H9 (cell line): ENCODE measurements around the gene FEZ2. TPM values are rescaled to one million over a fixed set of nuclear protein-coding genes. Genes with fewer than 3 reads are reported as not detected.

Experiments
- DNase-seq: peaks from one replicate; pipeline ENCODE4 v3.0.0-alpha.2; 2017
- H2AFZ ChIP-seq: one replicate; pipeline ENCODE4 v1.6.1; 2013; ENCODE audit warnings: mild to moderate bottlenecking, low read length, control low read depth, moderate library complexity
- H2AK5ac ChIP-seq: 2 replicates; pipeline ENCODE4 v1.6.1; 2013; ENCODE audit warnings: low read length, control low read depth, mixed read lengths; ENCODE audit not compliant: insufficient read length
- H2BK120ac ChIP-seq: one replicate; pipeline ENCODE4 v1.6.1; 2013; ENCODE audit warnings: low read depth, mild to moderate bottlenecking, low read length, control low read depth, inconsistent platforms; ENCODE audit not compliant: poor library complexity, severe bottlenecking
- H2BK12ac ChIP-seq: 2 replicates; pipeline ENCODE4 v1.6.1; 2013; ENCODE audit warnings: low read length, control low read depth, mixed read lengths, low read depth; ENCODE audit not compliant: insufficient read length
- H2BK15ac ChIP-seq: 2 replicates; pipeline ENCODE4 v1.6.1; 2013; ENCODE audit warnings: low read depth, low read length, control low read depth
- H2BK20ac ChIP-seq: one replicate; pipeline ENCODE4 v1.6.1; 2013; ENCODE audit warnings: low read depth, mild to moderate bottlenecking, low read length, control low read depth, inconsistent platforms; ENCODE audit not compliant: poor library complexity, severe bottlenecking
- H2BK5ac ChIP-seq: 2 replicates; pipeline ENCODE4 v1.6.1; 2013; ENCODE audit warnings: low read length, control low read depth, mixed read lengths; ENCODE audit not compliant: insufficient read length
- H3K14ac ChIP-seq: 2 replicates; pipeline ENCODE4 v1.6.1; 2013; ENCODE audit warnings: low read length, control low read depth; ENCODE audit not compliant: insufficient read depth
- H3K18ac ChIP-seq: 2 replicates; pipeline ENCODE4 v1.6.1; 2013; ENCODE audit warnings: low read depth, mild to moderate bottlenecking, mixed read lengths, low read length, control low read depth; ENCODE audit not compliant: insufficient read length
- H3K23ac ChIP-seq: 2 replicates; pipeline ENCODE4 v1.6.1; 2013; ENCODE audit warnings: low read length, control low read depth, mixed read lengths, low read depth; ENCODE audit not compliant: insufficient read length
- H3K23me2 ChIP-seq: 2 replicates; pipeline ENCODE4 v1.6.1; 2013; ENCODE audit warnings: low read depth, mild to moderate bottlenecking, mixed read lengths, low read length, control low read depth; ENCODE audit not compliant: insufficient read length, poor library complexity, severe bottlenecking
- H3K27ac ChIP-seq: 2 replicates; pipeline ENCODE4 v1.5.1; 2013; ENCODE audit warnings: low read length, control low read depth, mixed read lengths, low read depth; ENCODE audit not compliant: insufficient read length
- H3K27me3 ChIP-seq: 2 replicates; pipeline ENCODE4 v1.6.1; 2013; ENCODE audit warnings: low read length, control low read depth, inconsistent platforms; ENCODE audit not compliant: insufficient read depth
- H3K4ac ChIP-seq: 2 replicates; pipeline ENCODE4 v1.6.1; 2013; ENCODE audit warnings: low read depth, mild to moderate bottlenecking, control low read depth, inconsistent platforms, low read length, moderate library complexity
- H3K4me1 ChIP-seq: 2 replicates; pipeline ENCODE4 v1.6.1; 2013; ENCODE audit warnings: low read length, control low read depth, inconsistent platforms; ENCODE audit not compliant: insufficient read depth
- H3K4me2 ChIP-seq: 2 replicates; pipeline ENCODE4 v1.6.1; 2013; ENCODE audit warnings: low read length, control low read depth, mixed read lengths; ENCODE audit not compliant: insufficient read length, insufficient read depth
- H3K56ac ChIP-seq: 2 replicates; pipeline ENCODE4 v1.6.1; 2013; ENCODE audit warnings: low read depth, mild to moderate bottlenecking, mixed read lengths, low read length, control low read depth; ENCODE audit not compliant: insufficient read length
- H3K79me1 ChIP-seq: 2 replicates; pipeline ENCODE4 v1.6.1; 2013; ENCODE audit warnings: low read depth, mild to moderate bottlenecking, moderate library complexity, low read length, control low read depth, inconsistent platforms; ENCODE audit not compliant: insufficient read depth, poor library complexity, severe bottlenecking
- H3K79me2 ChIP-seq: 2 replicates; pipeline ENCODE4 v1.6.1; 2013; ENCODE audit warnings: low read length, control low read depth, inconsistent platforms; ENCODE audit not compliant: insufficient read depth
- H3K9ac ChIP-seq: 2 replicates; pipeline ENCODE4 v1.6.1; 2013; ENCODE audit warnings: low read length, control low read depth, mixed read lengths; ENCODE audit not compliant: insufficient read length; ENCODE audit errors: extremely low read depth
- H3K9me3 ChIP-seq: one replicate; pipeline ENCODE4 v1.6.1; 2013; ENCODE audit warnings: low read depth, low read length, inconsistent platforms; ENCODE audit not compliant: control insufficient read depth
- H3T11ph ChIP-seq: one replicate; pipeline ENCODE4 v1.6.1; 2013; ENCODE audit warnings: mild to moderate bottlenecking, low read length, control low read depth, inconsistent platforms
- H4K20me1 ChIP-seq: one replicate; pipeline ENCODE4 v1.6.1; 2013; ENCODE audit not compliant: control insufficient read depth, insufficient read length, insufficient read depth
- H4K5ac ChIP-seq: 2 replicates; pipeline ENCODE4 v1.6.1; 2013; ENCODE audit warnings: low read depth, mild to moderate bottlenecking, mixed read lengths, low read length, control low read depth; ENCODE audit not compliant: insufficient read length
- H4K8ac ChIP-seq: replicated peaks from 2 replicates; pipeline ENCODE4 v1.6.1; 2013; ENCODE audit warnings: low read length, control low read depth, mixed read lengths, low read depth; ENCODE audit not compliant: insufficient read length
- H4K91ac ChIP-seq: 2 replicates; pipeline ENCODE4 v1.6.1; 2013; ENCODE audit warnings: low read depth, mild to moderate bottlenecking, moderate library complexity, mixed read lengths, low read length, control low read depth; ENCODE audit not compliant: insufficient read length
- H3K27ac Mint-ChIP-seq, 3 experiments: 2 replicates in 2 of 3; 3 replicates in 1 of 3; pipeline ENCODE4 v1.8.0; 2020 to 2021; ENCODE audit warnings: mixed read lengths in 3 of 3, mild to moderate bottlenecking in 1 of 3, moderate library complexity in 1 of 3
- H3K27me3 Mint-ChIP-seq: 2 replicates; pipeline ENCODE4 v1.8.0; 2021; ENCODE audit warnings: low read depth, mild to moderate bottlenecking, moderate library complexity, mixed read lengths
- H3K36me3 Mint-ChIP-seq, 3 experiments: 2 replicates in 2 of 3; 3 replicates in 1 of 3; pipeline ENCODE4 v1.8.0; 2020 to 2021; ENCODE audit warnings: low read depth in 3 of 3, mixed read lengths in 3 of 3; ENCODE audit not compliant: insufficient read depth in 1 of 3
- H3K4me1 Mint-ChIP-seq, 2 experiments: 2 replicates each; pipeline ENCODE4 v1.8.0; 2020; ENCODE audit warnings: mixed read lengths in 2 of 2
- H3K4me3 Mint-ChIP-seq, 2 experiments: 2 replicates in 1 of 2; 3 replicates in 1 of 2; pipeline ENCODE4 v1.8.0; 2020 to 2021; ENCODE audit warnings: mild to moderate bottlenecking in 2 of 2, mixed read lengths in 2 of 2, moderate library complexity in 1 of 2
- H3K9me3 Mint-ChIP-seq, 2 experiments: 2 replicates in 1 of 2; 3 replicates in 1 of 2; pipeline ENCODE4 v1.8.0; 2020; ENCODE audit warnings: mild to moderate bottlenecking in 2 of 2, mixed read lengths in 2 of 2, moderate library complexity in 1 of 2
- CTCF ChIP-seq: fragments of 200-600 bp; sonication (generic); conservative IDR thresholded peaks from 3 replicates; pipeline ENCODE4 v1.8.0; 2021; ENCODE audit warnings: antibody characterized with exemption, mild to moderate bottlenecking
- WGBS: extraction: QIAGEN DNeasy Blood & Tissue Kit; methylation state at CpG from one replicate; pipeline ENCODE4 v1.1.7; 2013; ENCODE audit warnings: missing lambda C conversion rate, low lambda C conversion rate, mixed read lengths; ENCODE audit not compliant: insufficient read length; ENCODE audit errors: extremely low coverage; 5-methylcytosine and 5-hydroxymethylcytosine counted together
- total RNA-seq: library from RNA; stranded (reverse); gene quantifications from 2 replicates; pipeline ENCODE4 v1.2.1, GENCODE V29; 2021

FEZ2 gene
- total RNA-seq, 1 experiment from 2014 or later, result 27.7 TPM

- H3K27ac ChIP-seq, result no peak overlapping the region
- no peak overlapping the region for H3K23ac ChIP-seq
- no peaks in the 10 kb centered on the region for H3K23me2 ChIP-seq
- no peak for DNase-seq
- H3K9me3 ChIP-seq, result no peaks in the 10 kb centered on the region
- H2AK5ac ChIP-seq, result no peak overlapping the region
- H3K18ac ChIP-seq, result no peak overlapping the region
- Mint-ChIP-seq H3K9me3 (no peaks in the 10 kb centered on the region), H3K27ac (no peak overlapping the region), H3K27me3 (no peaks in the 10 kb centered on the region), H3K4me3 (no peak overlapping the region), H3K4me1 (peaks cover 7% of the 10 kb centered on the region in 2 experiments), H3K36me3 (peaks cover 3 to 39% (median 31%) of the 10 kb centered on the region in 3 experiments; a peak in 6 of 7 replicates)
- no peaks in the 10 kb centered on the region for H3K4me1 ChIP-seq
- H3K4ac ChIP-seq, result no peak overlapping the region
- H2AFZ ChIP-seq, result no peak overlapping the region
- WGBS, result no CpG with 5 or more reads among the region's 5 CpGs
- H2BK120ac ChIP-seq, result no peak overlapping the region
- H4K5ac ChIP-seq, result no peak overlapping the region
- no peaks in the 10 kb centered on the region for H3K79me1 ChIP-seq
- H3T11ph ChIP-seq, result no peak overlapping the region
- no peak overlapping the region for H3K14ac ChIP-seq
- H4K91ac ChIP-seq, result no peak overlapping the region
- no peaks in the 10 kb centered on the region for H3K27me3 ChIP-seq
- no peak overlapping the region for H2BK5ac ChIP-seq
- H3K56ac ChIP-seq, result no peak overlapping the region
- H4K8ac ChIP-seq, result no peak overlapping the region
- H2BK12ac ChIP-seq, result no peak overlapping the region
- no peaks in the 10 kb centered on the region for H3K79me2 ChIP-seq
- no peak overlapping the region for H2BK15ac ChIP-seq
- no peaks in the 10 kb centered on the region for H4K20me1 ChIP-seq
- TF ChIP-seq CTCF, result no peak
- H2BK20ac ChIP-seq, result no peak overlapping the region
- H3K4me2 ChIP-seq, result no peak overlapping the region
- no peak overlapping the region for H3K9ac ChIP-seq
Measured at GRCh38 chr2:36525245-36525644, 72.7 kb downstream of the FEZ2 start.
